Loucy (cell line): Measurements from ENCODE around the gene NDUFA6.

ENCODE experiments used
- H2AFZ ChIP-seq: fragments of 200-600 bp; sonication (generic); 2 replicates; pipeline ENCODE4 v1.6.0; 2016; ENCODE audit warnings: antibody characterized with exemption, mild to moderate bottlenecking, low read length, moderate library complexity
- H3F3A ChIP-seq: fragments of 200-600 bp; 2 replicates; pipeline ENCODE4 v1.6.0; 2016; ENCODE audit warnings: antibody characterized with exemption, low read depth, mild to moderate bottlenecking
- H3K27me3 ChIP-seq: fragments of 200-600 bp; sonication (generic); 2 replicates; pipeline ENCODE4 v1.6.1; 2014; ENCODE audit warnings: low read length, mild to moderate bottlenecking; ENCODE audit not compliant: insufficient read depth, poor library complexity, severe bottlenecking
- H3K36me3 ChIP-seq: fragments of 200-600 bp; sonication (generic); 2 replicates; pipeline ENCODE4 v1.6.1; 2016; ENCODE audit warnings: low read length; ENCODE audit not compliant: insufficient read depth
- H3K4me1 ChIP-seq: fragments of 200-600 bp; sonication (generic); 2 replicates; pipeline ENCODE4 v1.5.1; 2014; ENCODE audit warnings: low read length, mild to moderate bottlenecking; ENCODE audit not compliant: insufficient read depth, poor library complexity, severe bottlenecking
- H3K4me2 ChIP-seq: fragments of 200-600 bp; sonication (generic); 2 replicates; pipeline ENCODE4 v1.6.0; 2014; ENCODE audit warnings: antibody characterized with exemption, low read length, low read depth, mild to moderate bottlenecking; ENCODE audit not compliant: poor library complexity, severe bottlenecking
- H3K4me3 ChIP-seq: fragments of 200-600 bp; sonication (generic); 2 replicates; pipeline ENCODE4 v1.5.1; 2014; ENCODE audit warnings: low read length, mild to moderate bottlenecking, mixed read lengths; ENCODE audit not compliant: poor library complexity, severe bottlenecking
- H3K79me2 ChIP-seq: fragments of 200-600 bp; sonication (generic); 2 replicates; pipeline ENCODE4 v1.6.1; 2014; ENCODE audit warnings: low read length; ENCODE audit not compliant: insufficient read depth
- H3K9ac ChIP-seq: fragments of 200-600 bp; sonication (generic); 2 replicates; pipeline ENCODE4 v1.6.0; 2014; ENCODE audit warnings: mild to moderate bottlenecking, low read depth, low read length, moderate library complexity; ENCODE audit not compliant: poor library complexity, severe bottlenecking
- H3K9me2 ChIP-seq: fragments of 200-600 bp; sonication (generic); replicated peaks from 2 replicates; pipeline ENCODE4 v1.6.1; 2016; ENCODE audit warnings: low read depth, low read length, mixed read lengths
- H3K9me3 ChIP-seq: fragments of 200-600 bp; sonication (generic); 2 replicates; pipeline ENCODE4 v1.6.1; 2014; ENCODE audit warnings: mild to moderate bottlenecking, antibody characterized with exemption, low read length, low read depth; ENCODE audit not compliant: insufficient read depth
- H4K20me1 ChIP-seq: fragments of 200-600 bp; sonication (generic); 2 replicates; pipeline ENCODE4 v1.6.0; 2014; ENCODE audit warnings: antibody characterized with exemption, low read length, mild to moderate bottlenecking; ENCODE audit not compliant: insufficient read depth, poor library complexity, severe bottlenecking
- EZH2phosphoT487 ChIP-seq: fragments of 200-600 bp; IDR thresholded peaks from 2 replicates; pipeline ENCODE4 v1.6.1; 2018; ENCODE audit warnings: antibody characterized with exemption, mild to moderate bottlenecking, moderate library complexity, borderline replicate concordance
- TF ChIP-seq, protein P1 (sequence below): fragments of 200-600 bp; sonication (generic); conservative IDR thresholded peaks from 2 replicates; pipeline ENCODE4 v1.5.1; 2014; ENCODE audit warnings: mild to moderate bottlenecking, antibody characterized with exemption, low read length

Gene NDUFA6

GRCh38 chr22:42050641-42051180 lies 39.9 kb downstream of the NDUFA6 start:
- no peaks in the 10 kb centered on the region for H4K20me1 ChIP-seq

DNA sequence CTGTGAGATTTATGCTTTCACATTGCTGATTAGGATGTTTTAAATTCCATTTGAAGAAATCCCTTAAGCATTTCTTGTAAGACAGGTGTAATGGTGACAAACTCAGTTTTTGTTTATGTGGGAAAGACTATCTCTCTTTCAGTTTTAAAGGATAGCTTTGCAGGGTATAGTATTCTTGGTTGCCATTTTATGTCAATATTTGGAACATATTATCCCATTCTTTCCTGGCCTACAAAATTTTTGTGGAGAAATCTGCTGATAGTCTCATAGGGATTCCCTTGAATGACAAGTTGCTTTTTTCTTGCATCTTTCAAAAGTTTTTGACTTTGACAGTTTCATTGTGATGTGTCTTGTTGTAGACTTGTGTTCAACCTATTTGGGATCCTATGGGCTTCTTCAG lies 48.8 kb downstream of the NDUFA6 start:
- TF ChIP-seq, protein P1, sequence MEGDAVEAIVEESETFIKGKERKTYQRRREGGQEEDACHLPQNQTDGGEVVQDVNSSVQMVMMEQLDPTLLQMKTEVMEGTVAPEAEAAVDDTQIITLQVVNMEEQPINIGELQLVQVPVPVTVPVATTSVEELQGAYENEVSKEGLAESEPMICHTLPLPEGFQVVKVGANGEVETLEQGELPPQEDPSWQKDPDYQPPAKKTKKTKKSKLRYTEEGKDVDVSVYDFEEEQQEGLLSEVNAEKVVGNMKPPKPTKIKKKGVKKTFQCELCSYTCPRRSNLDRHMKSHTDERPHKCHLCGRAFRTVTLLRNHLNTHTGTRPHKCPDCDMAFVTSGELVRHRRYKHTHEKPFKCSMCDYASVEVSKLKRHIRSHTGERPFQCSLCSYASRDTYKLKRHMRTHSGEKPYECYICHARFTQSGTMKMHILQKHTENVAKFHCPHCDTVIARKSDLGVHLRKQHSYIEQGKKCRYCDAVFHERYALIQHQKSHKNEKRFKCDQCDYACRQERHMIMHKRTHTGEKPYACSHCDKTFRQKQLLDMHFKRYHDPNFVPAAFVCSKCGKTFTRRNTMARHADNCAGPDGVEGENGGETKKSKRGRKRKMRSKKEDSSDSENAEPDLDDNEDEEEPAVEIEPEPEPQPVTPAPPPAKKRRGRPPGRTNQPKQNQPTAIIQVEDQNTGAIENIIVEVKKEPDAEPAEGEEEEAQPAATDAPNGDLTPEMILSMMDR: no peak
- no peak for TF ChIP-seq EZH2phosphoT487
- Histone ChIP-seq H3K9me2 (no peaks in the 10 kb centered on the region), H3K4me1 (no peaks in the 10 kb centered on the region)

More at GRCh38 chr22:42050641-42051180, 39.9 kb downstream of the NDUFA6 start:
- TF ChIP-seq, protein P1: no peak
- TF ChIP-seq EZH2phosphoT487: no peak
- no peaks in the 10 kb centered on the region for H3K4me1 ChIP-seq
- no peak overlapping the region for H3K4me2 ChIP-seq
- H3K9ac ChIP-seq: no peak overlapping the region
- H3K79me2 ChIP-seq: no peaks in the 10 kb centered on the region
- no peaks in the 10 kb centered on the region for H3K9me3 ChIP-seq
- H3K36me3 ChIP-seq: no peaks in the 10 kb centered on the region
- H3K4me3 ChIP-seq: no peak overlapping the region
- no peaks in the 10 kb centered on the region for H3F3A ChIP-seq
- H2AFZ ChIP-seq: no peak overlapping the region
- H3K27me3 ChIP-seq: no peaks in the 10 kb centered on the region
- no peaks in the 10 kb centered on the region for H3K9me2 ChIP-seq

GRCh38 chr22:42039271-42039670 lies 51.3 kb downstream of the NDUFA6 start:
- H2AFZ ChIP-seq: no peak overlapping the region
- H3K27me3 ChIP-seq: no peaks in the 10 kb centered on the region
- H4K20me1 ChIP-seq: no peaks in the 10 kb centered on the region
- no peaks in the 10 kb centered on the region for H3K36me3 ChIP-seq
- no peaks in the 10 kb centered on the region for H3K9me2 ChIP-seq
- H3K9ac ChIP-seq: no peak overlapping the region
- no peaks in the 10 kb centered on the region for H3F3A ChIP-seq
- peaks cover 6% of the 10 kb centered on the region; the same call in 1 of the 2 replicates for H3K9me3 ChIP-seq
- H3K4me2 ChIP-seq: no peak overlapping the region
- H3K4me1 ChIP-seq: no peaks in the 10 kb centered on the region
- H3K79me2 ChIP-seq: no peaks in the 10 kb centered on the region
- TF ChIP-seq, protein P1: no peak
- TF ChIP-seq EZH2phosphoT487: no peak
- no peak overlapping the region for H3K4me3 ChIP-seq

More for the DNA sequence above, 48.8 kb downstream of the NDUFA6 start:
- H3K4me2 ChIP-seq: no peak overlapping the region
- H3K36me3 ChIP-seq: no peaks in the 10 kb centered on the region
- H3F3A ChIP-seq: no peaks in the 10 kb centered on the region
- peaks cover 6% of the 10 kb centered on the region; the same call in 1 of the 2 replicates for H3K9me3 ChIP-seq
- no peaks in the 10 kb centered on the region for H4K20me1 ChIP-seq
- no peak overlapping the region for H3K4me3 ChIP-seq
- H2AFZ ChIP-seq: no peak overlapping the region
- no peaks in the 10 kb centered on the region for H3K27me3 ChIP-seq
- H3K9ac ChIP-seq: no peak overlapping the region
- no peaks in the 10 kb centered on the region for H3K79me2 ChIP-seq
